ENCODE results near the gene ELF4. TPM values are rescaled to one million over a fixed set of nuclear protein-coding genes. Genes with fewer than 3 reads are reported as not detected.

ELF4 gene
- total and polyA plus RNA-seq, 2 donors (not counting 1 experiment from before 2014, with no cell fraction given) = 9.9 to 13.7 TPM

DNA sequence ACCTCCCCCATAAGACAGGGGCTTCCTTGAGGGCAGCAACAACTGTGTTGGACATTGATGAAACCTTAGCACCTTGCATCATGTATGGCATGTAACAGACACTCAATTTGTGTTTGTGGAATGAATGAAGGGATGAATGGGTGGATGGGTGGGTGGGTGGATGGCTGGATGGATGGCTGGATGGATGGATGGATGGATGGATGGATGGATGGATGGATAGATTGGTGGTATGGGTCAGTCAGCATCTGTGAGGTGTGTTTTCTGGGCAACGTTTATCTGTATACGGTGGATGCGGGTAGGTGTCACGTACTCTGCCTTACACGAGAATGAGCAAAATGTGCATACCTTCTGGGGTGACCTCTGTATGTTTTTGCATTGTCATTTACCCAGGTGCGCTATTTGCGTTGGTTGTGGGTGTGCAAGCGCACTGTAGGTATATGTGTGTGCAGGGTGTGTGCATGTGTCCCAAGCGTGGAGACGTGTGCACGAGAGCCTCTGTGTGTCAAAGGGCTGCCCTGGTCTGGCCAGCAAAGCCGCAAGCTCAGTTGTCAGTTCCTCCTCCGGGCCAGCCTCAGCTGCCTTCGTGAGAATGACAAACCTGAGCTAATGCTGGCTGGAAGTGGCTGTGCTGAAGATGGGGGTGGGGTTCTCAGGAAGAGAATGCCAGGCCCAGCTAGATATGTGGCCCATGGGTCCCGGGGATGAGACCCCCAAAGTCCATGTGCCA lies 26.5 kb downstream of the ELF4 start:
- TF ChIP-seq, protein P1, sequence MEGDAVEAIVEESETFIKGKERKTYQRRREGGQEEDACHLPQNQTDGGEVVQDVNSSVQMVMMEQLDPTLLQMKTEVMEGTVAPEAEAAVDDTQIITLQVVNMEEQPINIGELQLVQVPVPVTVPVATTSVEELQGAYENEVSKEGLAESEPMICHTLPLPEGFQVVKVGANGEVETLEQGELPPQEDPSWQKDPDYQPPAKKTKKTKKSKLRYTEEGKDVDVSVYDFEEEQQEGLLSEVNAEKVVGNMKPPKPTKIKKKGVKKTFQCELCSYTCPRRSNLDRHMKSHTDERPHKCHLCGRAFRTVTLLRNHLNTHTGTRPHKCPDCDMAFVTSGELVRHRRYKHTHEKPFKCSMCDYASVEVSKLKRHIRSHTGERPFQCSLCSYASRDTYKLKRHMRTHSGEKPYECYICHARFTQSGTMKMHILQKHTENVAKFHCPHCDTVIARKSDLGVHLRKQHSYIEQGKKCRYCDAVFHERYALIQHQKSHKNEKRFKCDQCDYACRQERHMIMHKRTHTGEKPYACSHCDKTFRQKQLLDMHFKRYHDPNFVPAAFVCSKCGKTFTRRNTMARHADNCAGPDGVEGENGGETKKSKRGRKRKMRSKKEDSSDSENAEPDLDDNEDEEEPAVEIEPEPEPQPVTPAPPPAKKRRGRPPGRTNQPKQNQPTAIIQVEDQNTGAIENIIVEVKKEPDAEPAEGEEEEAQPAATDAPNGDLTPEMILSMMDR (conservative IDR thresholded peaks at IDR 0.05 in 1 of 2, IDR thresholded peaks at IDR 0.05 in 1 of 2; ENCODE audit: low read depth in 1 of 2, low read length in 2 of 2) = no peak
- Histone ChIP-seq H3K27ac (ENCODE audit: insufficient read depth, low read length) (no peak overlapping the region), H3K4me3 (replicated peaks in 1 of 4; ENCODE audit: control extremely low read depth in 1 of 4, insufficient read depth in 1 of 4, low read depth in 3 of 4, low read length in 4 of 4) (no peak overlapping the region), H4K20me1 (ENCODE audit: control insufficient read depth, extremely low read depth, insufficient read depth, low read length) (no peaks in the 10 kb centered on the region), H3K27me3 (ENCODE audit: control insufficient read depth, insufficient read depth, low read length) (no peaks in the 10 kb centered on the region), H3K36me3 (ENCODE audit: control insufficient read depth, insufficient read depth, low read length) (peaks cover 2% of the 10 kb centered on the region), H3K4me2 (ENCODE audit: extremely low read depth, insufficient read depth, low read length) (no peak overlapping the region), H3K9me3 (ENCODE audit: control insufficient read depth, insufficient read depth, low read depth, low read length) (no peaks in the 10 kb centered on the region), H2AFZ (ENCODE audit: low read length) (no peak overlapping the region), H3K4me1 (ENCODE audit: control insufficient read depth, extremely low read depth, insufficient read depth, low read length) (peaks cover 7% of the 10 kb centered on the region), H3K79me2 (ENCODE audit: control insufficient read depth, insufficient read depth, low read length) (no peaks in the 10 kb centered on the region), H3K9ac (ENCODE audit: insufficient read depth, low read length) (no peak overlapping the region)
- DNase-seq (ENCODE audit: low read depth in 2 of 2) = no peak

GRCh38 chrX:130083107-130083490 lies 27.2 kb downstream of the ELF4 start:
- TF ChIP-seq EZH2 (IDR thresholded peaks at IDR 0.05; ENCODE audit: low read length, missing control alignments) = no peak
- TF ChIP-seq, protein P1 (conservative IDR thresholded peaks at IDR 0.05 in 1 of 2, IDR thresholded peaks at IDR 0.05 in 1 of 2; ENCODE audit: low read depth in 1 of 2, low read length in 2 of 2) = no peak
- H3K4me3 ChIP-seq (replicated peaks in 1 of 4; ENCODE audit: control extremely low read depth in 1 of 4, insufficient read depth in 1 of 4, low read depth in 3 of 4, low read length in 4 of 4) = no peak overlapping the region
- no peak overlapping the region for H3K4me2 ChIP-seq (ENCODE audit: extremely low read depth, insufficient read depth, low read length)
- peaks cover 7% of the 10 kb centered on the region for H3K4me1 ChIP-seq (ENCODE audit: control insufficient read depth, extremely low read depth, insufficient read depth, low read length)
- no peak overlapping the region for H3K9ac ChIP-seq (ENCODE audit: insufficient read depth, low read length)
- no peaks in the 10 kb centered on the region for H3K79me2 ChIP-seq (ENCODE audit: control insufficient read depth, insufficient read depth, low read length)
- H2AFZ ChIP-seq (ENCODE audit: low read length) = no peak overlapping the region
- DNase-seq (ENCODE audit: low read depth in 2 of 2) = no peak
- no peaks in the 10 kb centered on the region for H3K27me3 ChIP-seq (ENCODE audit: control insufficient read depth, insufficient read depth, low read length)
- H4K20me1 ChIP-seq (ENCODE audit: control insufficient read depth, extremely low read depth, insufficient read depth, low read length) = no peaks in the 10 kb centered on the region
- no peak overlapping the region for H3K27ac ChIP-seq (ENCODE audit: insufficient read depth, low read length)
- no peaks in the 10 kb centered on the region for H3K9me3 ChIP-seq (ENCODE audit: control insufficient read depth, insufficient read depth, low read depth, low read length)
- peaks cover 2% of the 10 kb centered on the region for H3K36me3 ChIP-seq (ENCODE audit: control insufficient read depth, insufficient read depth, low read length)

DNA sequence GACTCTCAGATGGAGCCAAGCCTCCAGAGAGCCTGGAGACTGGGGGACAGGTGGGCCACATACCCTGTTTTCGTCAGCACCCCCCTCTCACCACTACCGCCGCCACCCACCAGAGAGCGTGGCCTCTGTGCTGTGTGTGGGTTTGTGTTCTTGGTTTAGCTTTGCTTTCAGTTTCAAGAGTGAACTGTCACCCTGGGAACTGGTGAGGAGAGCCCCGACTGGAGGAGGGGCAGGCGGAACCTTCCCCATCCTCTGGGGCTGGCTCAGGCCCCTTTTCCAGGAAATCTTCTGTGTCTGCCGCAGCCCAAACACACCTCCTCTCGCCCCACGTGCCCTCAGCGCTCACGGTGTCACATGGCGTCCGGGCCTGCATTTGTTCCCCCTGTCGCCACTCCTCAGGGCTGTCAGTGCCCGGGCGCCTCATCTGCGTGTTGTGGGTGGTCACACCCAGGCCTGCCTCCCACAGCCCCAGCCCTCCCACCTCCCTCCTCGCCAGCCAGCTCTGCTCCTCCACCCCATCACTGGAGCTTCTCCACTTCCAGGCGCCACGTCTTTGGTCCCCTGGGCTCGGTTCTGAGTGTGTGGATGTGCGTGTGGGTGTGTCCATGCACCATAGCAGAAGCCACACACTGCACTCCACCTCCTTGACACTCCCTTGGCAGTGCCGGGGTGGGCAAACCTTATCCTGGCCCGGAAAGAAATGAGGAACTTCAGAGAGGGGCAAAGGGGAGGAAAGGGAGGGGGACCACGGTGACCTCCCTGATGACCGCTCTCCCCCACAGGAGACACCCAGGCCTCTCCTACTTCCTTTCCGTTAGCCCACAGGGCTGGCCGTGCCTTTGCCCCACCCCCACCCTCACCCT lies 27.8 kb downstream of the ELF4 start:
- H3K4me3 ChIP-seq (replicated peaks in 1 of 4; ENCODE audit: control extremely low read depth in 1 of 4, insufficient read depth in 1 of 4, low read depth in 3 of 4, low read length in 4 of 4) = no peak overlapping the region
- H3K9me3 ChIP-seq (ENCODE audit: control insufficient read depth, insufficient read depth, low read depth, low read length) = no peaks in the 10 kb centered on the region
- H4K20me1 ChIP-seq (ENCODE audit: control insufficient read depth, extremely low read depth, insufficient read depth, low read length) = no peaks in the 10 kb centered on the region
- peak overlapping the region; percentile 23 for H3K9ac ChIP-seq (ENCODE audit: insufficient read depth, low read length)
- no peaks in the 10 kb centered on the region for H3K27me3 ChIP-seq (ENCODE audit: control insufficient read depth, insufficient read depth, low read length)
- peak overlapping the region; percentile 25 for H3K4me2 ChIP-seq (ENCODE audit: extremely low read depth, insufficient read depth, low read length)
- DNase-seq (ENCODE audit: low read depth in 2 of 2) = no peak
- H3K4me1 ChIP-seq (ENCODE audit: control insufficient read depth, extremely low read depth, insufficient read depth, low read length) = peaks cover 7% of the 10 kb centered on the region
- H3K36me3 ChIP-seq (ENCODE audit: control insufficient read depth, insufficient read depth, low read length) = peaks cover 2% of the 10 kb centered on the region
- TF ChIP-seq, protein P1 (conservative IDR thresholded peaks at IDR 0.05 in 1 of 2, IDR thresholded peaks at IDR 0.05 in 1 of 2; ENCODE audit: low read depth in 1 of 2, low read length in 2 of 2) = no peak
- TF ChIP-seq EZH2 (IDR thresholded peaks at IDR 0.05; ENCODE audit: low read length, missing control alignments) = no peak
- H3K79me2 ChIP-seq (ENCODE audit: control insufficient read depth, insufficient read depth, low read length) = no peaks in the 10 kb centered on the region
- no peak overlapping the region for H2AFZ ChIP-seq (ENCODE audit: low read length)
- peak overlapping the region; percentile 51 for H3K27ac ChIP-seq (ENCODE audit: insufficient read depth, low read length)
